Measurements from ENCODE around the gene PRR33. TPM values are rescaled to one million over a fixed set of nuclear protein-coding genes. Genes with fewer than 3 reads are reported as not detected.

The PRR33 gene
- total and polyA plus RNA-seq, 11 donors = 0.08 to 5.1 (median 2.4) TPM

GRCh38 chr11:1873048-1873812 is 18.5 kb downstream of the PRR33 start:
- Histone ChIP-seq H3K27me3 (peaks cover 0 to 10% (median 0%) of the 10 kb centered on the region in 9 donors), H3K27ac (peak overlapping the region in 10 of 12 donors; percentile 32 to 93 (median 60))
- ATAC-seq = peak in 3 of 4 donors; percentile 11 to 36 (median 26)

DNA sequence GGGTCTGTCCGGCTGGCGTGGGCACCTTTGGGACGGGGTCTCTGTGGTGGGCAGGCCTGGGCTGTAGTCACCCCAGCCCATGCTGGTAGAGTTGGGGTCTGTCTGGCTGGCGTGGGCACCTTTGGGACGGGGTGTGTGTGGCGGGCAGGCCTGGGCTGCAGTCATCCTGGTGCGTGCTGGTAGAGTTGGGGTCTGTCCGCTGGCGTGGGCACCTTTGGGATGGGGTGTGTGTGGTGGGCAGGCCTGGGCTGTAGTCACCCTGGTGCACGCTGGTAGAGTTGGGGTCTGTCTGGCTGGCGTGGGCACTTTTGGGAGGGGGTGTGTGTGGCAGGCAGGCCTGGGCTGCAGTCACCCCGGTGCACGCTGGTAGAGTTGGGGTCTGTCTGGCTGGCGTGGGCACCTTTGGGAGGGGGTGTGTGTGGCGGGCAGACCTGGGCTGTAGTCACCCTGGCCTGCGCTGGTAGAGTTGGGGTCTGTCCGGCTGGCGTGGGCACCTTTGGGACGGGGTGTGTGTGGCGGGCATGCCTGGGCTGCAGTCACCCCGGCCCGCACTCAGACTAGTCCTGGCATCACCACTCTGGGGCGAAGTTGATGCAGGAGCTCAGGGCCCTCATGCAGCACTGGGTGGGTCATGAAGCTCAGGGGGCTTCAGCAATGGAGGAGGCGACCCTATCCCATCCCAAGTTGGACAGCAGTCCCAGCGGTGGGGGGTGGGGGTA is 19.3 kb downstream of the PRR33 start:
- peaks cover 0 to 2% (median 0%) of the 10 kb centered on the region in 9 donors for H3K36me3 ChIP-seq
- H3K27ac ChIP-seq = peak overlapping the region in 9 of 12 donors; percentile 32 to 93 (median 64)
- DNase-seq (peak in 2 of 5 donors; percentile 7 to 25), ATAC-seq (no peak)
- H3K27me3 ChIP-seq = peaks cover 0 to 10% (median 0%) of the 10 kb centered on the region in 9 donors
- H3K4me3 ChIP-seq = peak overlapping the region in 9 of 12 donors; percentile 26 to 70 (median 55)
- peaks cover 3 to 57% (median 24%) of the 10 kb centered on the region in 12 donors for H3K4me1 ChIP-seq
- intact Hi-C loops (cut with DNase I) = no loop called here
- no peak for TF ChIP-seq POLR2A (IDR thresholded peaks at IDR 0.05)
- TF ChIP-seq, protein P1, sequence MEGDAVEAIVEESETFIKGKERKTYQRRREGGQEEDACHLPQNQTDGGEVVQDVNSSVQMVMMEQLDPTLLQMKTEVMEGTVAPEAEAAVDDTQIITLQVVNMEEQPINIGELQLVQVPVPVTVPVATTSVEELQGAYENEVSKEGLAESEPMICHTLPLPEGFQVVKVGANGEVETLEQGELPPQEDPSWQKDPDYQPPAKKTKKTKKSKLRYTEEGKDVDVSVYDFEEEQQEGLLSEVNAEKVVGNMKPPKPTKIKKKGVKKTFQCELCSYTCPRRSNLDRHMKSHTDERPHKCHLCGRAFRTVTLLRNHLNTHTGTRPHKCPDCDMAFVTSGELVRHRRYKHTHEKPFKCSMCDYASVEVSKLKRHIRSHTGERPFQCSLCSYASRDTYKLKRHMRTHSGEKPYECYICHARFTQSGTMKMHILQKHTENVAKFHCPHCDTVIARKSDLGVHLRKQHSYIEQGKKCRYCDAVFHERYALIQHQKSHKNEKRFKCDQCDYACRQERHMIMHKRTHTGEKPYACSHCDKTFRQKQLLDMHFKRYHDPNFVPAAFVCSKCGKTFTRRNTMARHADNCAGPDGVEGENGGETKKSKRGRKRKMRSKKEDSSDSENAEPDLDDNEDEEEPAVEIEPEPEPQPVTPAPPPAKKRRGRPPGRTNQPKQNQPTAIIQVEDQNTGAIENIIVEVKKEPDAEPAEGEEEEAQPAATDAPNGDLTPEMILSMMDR (IDR thresholded peaks at IDR 0.05) = no peak
- H3K9me3 ChIP-seq = no peaks in the 10 kb centered on the region
- 80 to 92% (median 85%) methylated on average over 20 to 25 of the region's 25 CpGs for WGBS, 4 donors

More at GRCh38 chr11:1873048-1873812, 18.5 kb downstream of the PRR33 start:
- peaks cover 11 to 57% (median 32%) of the 10 kb centered on the region in 12 donors for H3K4me1 ChIP-seq
- no peaks in the 10 kb centered on the region for H3K9me3 ChIP-seq
- intact Hi-C loops (cut with DNase I) = no loop called here
- peak overlapping the region in 9 of 12 donors; percentile 14 to 70 (median 41) for H3K4me3 ChIP-seq
- 22 to 51% (median 40%) methylated on average over 6 to 11 of the region's 11 CpGs for WGBS, 4 donors
- peak in 3 of 5 donors; percentile 41 to 68 (median 68) for DNase-seq
- no peaks in the 10 kb centered on the region for H3K36me3 ChIP-seq
- TF ChIP-seq, protein P1 (IDR thresholded peaks at IDR 0.05) = no peak
- no peak for TF ChIP-seq POLR2A (IDR thresholded peaks at IDR 0.05)

DNA sequence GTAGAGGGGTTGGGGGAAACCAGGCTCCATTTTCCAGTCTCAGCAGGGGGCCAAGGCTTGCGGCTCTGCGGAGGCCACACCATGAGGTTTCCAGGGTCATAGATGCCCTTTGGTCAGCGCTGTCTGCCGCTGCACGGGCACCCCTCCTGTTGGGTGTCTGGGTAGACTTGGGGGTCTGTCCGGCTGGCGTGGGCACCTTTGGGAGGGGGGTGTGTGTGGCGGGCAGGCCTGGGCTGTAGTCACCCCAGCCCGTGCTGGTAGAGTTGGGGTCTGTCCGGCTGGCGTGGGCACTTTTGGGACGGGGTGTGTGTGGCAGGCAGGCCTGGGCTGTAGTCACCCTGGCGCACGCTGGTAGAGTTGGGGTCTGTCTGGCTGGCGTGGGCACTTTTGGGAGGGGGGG is 20.2 kb downstream of the PRR33 start:
- Histone ChIP-seq H3K36me3 (peaks cover 0 to 4% (median 0%) of the 10 kb centered on the region in 9 donors), H3K27me3 (peaks cover 0 to 10% (median 0%) of the 10 kb centered on the region in 9 donors), H3K9me3 (no peaks in the 10 kb centered on the region), H3K27ac (peak overlapping the region in 11 of 12 donors; percentile 22 to 93 (median 73)), H3K4me3 (peak overlapping the region in 11 of 12 donors; percentile 20 to 70 (median 53)), H3K4me1 (peaks cover 0 to 48% (median 16%) of the 10 kb centered on the region in 12 donors)
- intact Hi-C loops (cut with DNase I) = no loop called here
- ATAC-seq = no peak
- WGBS, 4 donors = 83 to 97% (median 86%) methylated on average over 9 to 15 of the region's 15 CpGs
- DNase-seq = peak in 2 of 5 donors; percentile 21 to 60
- TF ChIP-seq, protein P1 (IDR thresholded peaks at IDR 0.05) = no peak
- no peak for TF ChIP-seq POLR2A (IDR thresholded peaks at IDR 0.05)

All from heart left ventricle (tissue), 16 donors.